ENCODE measurements around the gene SHROOM4.

Gene SHROOM4

DNA sequence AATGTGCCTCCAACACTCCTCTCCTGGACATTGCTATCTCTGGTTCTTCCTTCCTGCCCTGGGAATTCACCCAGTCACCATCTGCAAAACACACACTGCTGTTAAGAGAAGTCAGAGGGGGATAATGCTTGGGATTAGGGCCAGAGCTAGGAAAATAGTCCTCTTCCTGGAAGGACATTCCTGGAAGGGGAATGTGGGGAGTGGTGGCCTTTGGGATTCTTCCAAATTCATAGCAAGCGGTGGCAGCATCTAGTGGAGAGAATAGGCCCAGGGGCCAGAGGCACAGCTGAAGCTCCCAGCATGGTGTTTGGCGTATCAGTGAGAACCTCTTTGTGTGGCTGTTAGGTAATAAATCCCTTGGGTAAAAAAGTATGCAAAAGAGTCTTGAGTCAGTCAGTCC, 34.3 kb downstream of the SHROOM4 start:
- H2AFZ ChIP-seq (ENCODE audit: low read depth, low read length), result no peak overlapping the region
- H3K9ac ChIP-seq (ENCODE audit: low read depth, low read length), result no peak overlapping the region
- no peak overlapping the region for H3K4me2 ChIP-seq (ENCODE audit: insufficient read depth, low read length)
- ATAC-seq (ENCODE audit: insufficient read depth, low read depth) (no peak), DNase-seq (no peak)
- H3K4me1 ChIP-seq (ENCODE audit: insufficient read depth, low read length), result no peaks in the 10 kb centered on the region
- no peaks in the 10 kb centered on the region for H3K9me3 ChIP-seq (ENCODE audit: insufficient read depth, low read length, severe bottlenecking)
- TF ChIP-seq EZH2 (IDR thresholded peaks at IDR 0.05; ENCODE audit: borderline replicate concordance, low read depth, low read length, severe bottlenecking), result no peak
- TF ChIP-seq, protein P1, sequence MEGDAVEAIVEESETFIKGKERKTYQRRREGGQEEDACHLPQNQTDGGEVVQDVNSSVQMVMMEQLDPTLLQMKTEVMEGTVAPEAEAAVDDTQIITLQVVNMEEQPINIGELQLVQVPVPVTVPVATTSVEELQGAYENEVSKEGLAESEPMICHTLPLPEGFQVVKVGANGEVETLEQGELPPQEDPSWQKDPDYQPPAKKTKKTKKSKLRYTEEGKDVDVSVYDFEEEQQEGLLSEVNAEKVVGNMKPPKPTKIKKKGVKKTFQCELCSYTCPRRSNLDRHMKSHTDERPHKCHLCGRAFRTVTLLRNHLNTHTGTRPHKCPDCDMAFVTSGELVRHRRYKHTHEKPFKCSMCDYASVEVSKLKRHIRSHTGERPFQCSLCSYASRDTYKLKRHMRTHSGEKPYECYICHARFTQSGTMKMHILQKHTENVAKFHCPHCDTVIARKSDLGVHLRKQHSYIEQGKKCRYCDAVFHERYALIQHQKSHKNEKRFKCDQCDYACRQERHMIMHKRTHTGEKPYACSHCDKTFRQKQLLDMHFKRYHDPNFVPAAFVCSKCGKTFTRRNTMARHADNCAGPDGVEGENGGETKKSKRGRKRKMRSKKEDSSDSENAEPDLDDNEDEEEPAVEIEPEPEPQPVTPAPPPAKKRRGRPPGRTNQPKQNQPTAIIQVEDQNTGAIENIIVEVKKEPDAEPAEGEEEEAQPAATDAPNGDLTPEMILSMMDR (IDR thresholded peaks at IDR 0.05; ENCODE audit: borderline replicate concordance, extremely low read depth, low read length, poor library complexity, severe bottlenecking), result no peak
- H3K36me3 ChIP-seq (ENCODE audit: insufficient read depth, low read length), result no peaks in the 10 kb centered on the region
- H4K20me1 ChIP-seq (ENCODE audit: insufficient read depth, low read length), result no peaks in the 10 kb centered on the region
- no peaks in the 10 kb centered on the region for H3K27me3 ChIP-seq (ENCODE audit: insufficient read depth, low read length, poor library complexity)
- no peak overlapping the region for H3K27ac ChIP-seq (ENCODE audit: low read length)
- H3K4me3 ChIP-seq (ENCODE audit: low read depth in 1 of 2, low read length in 2 of 2), result no peak overlapping the region
- no peaks in the 10 kb centered on the region for H3K79me2 ChIP-seq (ENCODE audit: insufficient read depth, low read length)

GRCh38 chrX:50778272-50778671, 35.7 kb downstream of the SHROOM4 start:
- Histone ChIP-seq H2AFZ (ENCODE audit: low read depth, low read length) (no peak overlapping the region), H3K4me3 (ENCODE audit: low read depth in 1 of 2, low read length in 2 of 2) (no peak overlapping the region), H4K20me1 (ENCODE audit: insufficient read depth, low read length) (no peaks in the 10 kb centered on the region), H3K4me1 (ENCODE audit: insufficient read depth, low read length) (no peaks in the 10 kb centered on the region), H3K27ac (ENCODE audit: low read length) (no peak overlapping the region), H3K27me3 (ENCODE audit: insufficient read depth, low read length, poor library complexity) (no peaks in the 10 kb centered on the region), H3K4me2 (ENCODE audit: insufficient read depth, low read length) (no peak overlapping the region), H3K9ac (ENCODE audit: low read depth, low read length) (no peak overlapping the region), H3K79me2 (ENCODE audit: insufficient read depth, low read length) (no peaks in the 10 kb centered on the region), H3K9me3 (ENCODE audit: insufficient read depth, low read length, severe bottlenecking) (no peaks in the 10 kb centered on the region), H3K36me3 (ENCODE audit: insufficient read depth, low read length) (no peaks in the 10 kb centered on the region)
- TF ChIP-seq, protein P1 (IDR thresholded peaks at IDR 0.05; ENCODE audit: borderline replicate concordance, extremely low read depth, low read length, poor library complexity, severe bottlenecking), result no peak
- no peak for TF ChIP-seq EZH2 (IDR thresholded peaks at IDR 0.05; ENCODE audit: borderline replicate concordance, low read depth, low read length, severe bottlenecking)
- no peak for ATAC-seq (ENCODE audit: insufficient read depth, low read depth)
- DNase-seq, result no peak

DNA sequence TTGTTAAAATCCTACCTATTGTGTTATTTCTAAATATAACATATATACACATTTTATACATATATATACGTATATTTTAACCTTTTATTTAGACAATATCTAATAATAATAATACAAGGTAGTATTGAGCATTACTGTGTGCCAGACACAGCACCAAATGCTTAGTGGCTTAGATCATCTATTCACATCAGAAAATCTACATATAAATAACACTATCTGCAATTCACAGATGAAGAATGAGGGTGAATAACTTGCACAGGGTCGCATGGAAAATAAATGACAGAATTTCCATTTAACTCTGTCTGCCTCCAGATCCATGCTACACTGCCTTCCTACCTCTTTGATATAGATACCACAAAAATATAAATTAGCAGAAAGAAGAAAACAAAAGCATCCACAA, 37.7 kb downstream of the SHROOM4 start:
- Histone ChIP-seq H3K4me3 (ENCODE audit: low read depth in 1 of 2, low read length in 2 of 2) (no peak overlapping the region), H3K79me2 (ENCODE audit: insufficient read depth, low read length) (no peaks in the 10 kb centered on the region), H2AFZ (ENCODE audit: low read depth, low read length) (no peak overlapping the region), H3K27ac (ENCODE audit: low read length) (no peak overlapping the region), H3K9ac (ENCODE audit: low read depth, low read length) (no peak overlapping the region), H3K4me1 (ENCODE audit: insufficient read depth, low read length) (no peaks in the 10 kb centered on the region), H3K27me3 (ENCODE audit: insufficient read depth, low read length, poor library complexity) (no peaks in the 10 kb centered on the region), H3K4me2 (ENCODE audit: insufficient read depth, low read length) (no peak overlapping the region), H3K36me3 (ENCODE audit: insufficient read depth, low read length) (no peaks in the 10 kb centered on the region), H4K20me1 (ENCODE audit: insufficient read depth, low read length) (no peaks in the 10 kb centered on the region), H3K9me3 (ENCODE audit: insufficient read depth, low read length, severe bottlenecking) (no peaks in the 10 kb centered on the region)
- DNase-seq (no peak), ATAC-seq (ENCODE audit: insufficient read depth, low read depth) (no peak)
- no peak for TF ChIP-seq EZH2 (IDR thresholded peaks at IDR 0.05; ENCODE audit: borderline replicate concordance, low read depth, low read length, severe bottlenecking)
- TF ChIP-seq, protein P1 (IDR thresholded peaks at IDR 0.05; ENCODE audit: borderline replicate concordance, extremely low read depth, low read length, poor library complexity, severe bottlenecking), result no peak

DNA sequence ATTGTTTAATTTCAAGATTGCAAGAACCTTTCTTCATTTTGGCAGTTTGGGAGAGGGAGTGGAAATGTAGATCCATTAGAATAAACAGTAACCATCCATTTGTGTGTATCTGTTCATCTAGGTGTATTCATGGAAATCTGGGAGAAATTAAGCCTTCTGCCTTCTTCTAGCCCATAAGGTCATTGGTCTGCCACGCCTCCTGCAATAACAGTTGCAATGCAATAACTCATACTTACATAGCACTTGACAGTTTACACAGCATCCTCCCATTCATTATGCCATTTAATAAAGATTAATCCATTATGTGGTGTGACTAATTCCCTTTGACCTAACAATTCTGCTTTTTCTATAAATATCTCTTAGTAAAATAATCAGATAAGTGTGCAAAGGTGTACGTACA, 42.6 kb downstream of the SHROOM4 start:
- Histone ChIP-seq H3K9me3 (ENCODE audit: insufficient read depth, low read length, severe bottlenecking) (no peaks in the 10 kb centered on the region), H3K36me3 (ENCODE audit: insufficient read depth, low read length) (no peaks in the 10 kb centered on the region), H3K79me2 (ENCODE audit: insufficient read depth, low read length) (no peaks in the 10 kb centered on the region), H3K9ac (ENCODE audit: low read depth, low read length) (no peak overlapping the region), H2AFZ (ENCODE audit: low read depth, low read length) (no peak overlapping the region), H3K27ac (ENCODE audit: low read length) (no peak overlapping the region), H3K4me1 (ENCODE audit: insufficient read depth, low read length) (no peaks in the 10 kb centered on the region), H3K4me2 (ENCODE audit: insufficient read depth, low read length) (no peak overlapping the region), H3K4me3 (ENCODE audit: low read depth in 1 of 2, low read length in 2 of 2) (no peak overlapping the region), H3K27me3 (ENCODE audit: insufficient read depth, low read length, poor library complexity) (no peaks in the 10 kb centered on the region), H4K20me1 (ENCODE audit: insufficient read depth, low read length) (no peaks in the 10 kb centered on the region)
- DNase-seq, result no peak
- ATAC-seq (ENCODE audit: insufficient read depth, low read depth), result no peak
- TF ChIP-seq, protein P1 (IDR thresholded peaks at IDR 0.05; ENCODE audit: borderline replicate concordance, extremely low read depth, low read length, poor library complexity, severe bottlenecking), result no peak
- TF ChIP-seq EZH2 (IDR thresholded peaks at IDR 0.05; ENCODE audit: borderline replicate concordance, low read depth, low read length, severe bottlenecking), result no peak

All from DND-41 (cell line).